ENCODE measurements around the gene ACIN1. TPM values are rescaled to one million over a fixed set of nuclear protein-coding genes. Genes with fewer than 3 reads are reported as not detected.

Gene ACIN1
- total RNA-seq, 2 experiments from 2014 or later: 132 to 139 TPM

DNA sequence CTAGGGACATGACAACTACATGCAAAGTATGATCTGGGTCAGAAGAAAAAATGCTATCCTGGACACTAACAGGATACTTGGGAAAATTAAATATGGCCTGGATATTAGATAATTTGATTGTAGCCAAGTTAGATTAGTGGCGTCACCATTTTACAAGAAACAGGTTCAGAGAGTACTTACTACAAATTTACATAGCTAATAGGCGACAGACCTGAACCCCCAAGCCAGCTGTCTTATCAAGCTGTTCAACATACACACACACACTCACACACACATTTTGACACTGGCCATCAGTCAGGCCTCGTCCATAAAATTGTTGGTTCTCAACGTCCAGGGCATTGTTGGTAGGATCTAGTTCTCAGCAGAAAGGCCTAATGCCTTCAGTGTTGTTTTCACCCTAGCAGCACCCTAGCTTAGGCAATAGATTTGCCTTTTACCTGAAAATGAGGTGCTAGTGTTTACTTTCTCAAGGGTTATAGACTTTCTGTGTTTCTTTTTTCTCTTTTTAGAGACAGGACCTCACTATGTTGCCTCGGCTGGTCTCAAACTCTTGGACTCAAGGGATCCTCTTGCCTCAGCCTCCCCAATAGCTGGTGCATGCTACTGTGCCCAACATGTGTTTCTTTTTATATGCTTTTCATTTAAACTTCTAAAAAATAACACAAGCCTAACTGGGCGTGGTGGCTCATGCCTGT is 81.7 kb downstream of the ACIN1 start:
- no peak overlapping the region for H3K4me3 Mint-ChIP-seq
- intact Hi-C loops (cut with micrococcal nuclease): no loop called here
- TF ChIP-seq, protein P1, sequence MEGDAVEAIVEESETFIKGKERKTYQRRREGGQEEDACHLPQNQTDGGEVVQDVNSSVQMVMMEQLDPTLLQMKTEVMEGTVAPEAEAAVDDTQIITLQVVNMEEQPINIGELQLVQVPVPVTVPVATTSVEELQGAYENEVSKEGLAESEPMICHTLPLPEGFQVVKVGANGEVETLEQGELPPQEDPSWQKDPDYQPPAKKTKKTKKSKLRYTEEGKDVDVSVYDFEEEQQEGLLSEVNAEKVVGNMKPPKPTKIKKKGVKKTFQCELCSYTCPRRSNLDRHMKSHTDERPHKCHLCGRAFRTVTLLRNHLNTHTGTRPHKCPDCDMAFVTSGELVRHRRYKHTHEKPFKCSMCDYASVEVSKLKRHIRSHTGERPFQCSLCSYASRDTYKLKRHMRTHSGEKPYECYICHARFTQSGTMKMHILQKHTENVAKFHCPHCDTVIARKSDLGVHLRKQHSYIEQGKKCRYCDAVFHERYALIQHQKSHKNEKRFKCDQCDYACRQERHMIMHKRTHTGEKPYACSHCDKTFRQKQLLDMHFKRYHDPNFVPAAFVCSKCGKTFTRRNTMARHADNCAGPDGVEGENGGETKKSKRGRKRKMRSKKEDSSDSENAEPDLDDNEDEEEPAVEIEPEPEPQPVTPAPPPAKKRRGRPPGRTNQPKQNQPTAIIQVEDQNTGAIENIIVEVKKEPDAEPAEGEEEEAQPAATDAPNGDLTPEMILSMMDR (IDR thresholded peaks at IDR 0.05): no peak
- DNase-seq (no peak), ATAC-seq (no peak)
- H3K9me3 Mint-ChIP-seq: no peaks in the 10 kb centered on the region
- peaks cover 18% of the 10 kb centered on the region for H3K4me1 Mint-ChIP-seq (ENCODE audit: low read depth)
- H3K36me3 Mint-ChIP-seq (ENCODE audit: low read depth): no peaks in the 10 kb centered on the region
- ChIA-PET CTCF (interaction anchor here (0.9 to 4.5 kb wide), 8 partner anchors 9 to 56 kb away, joined by 3 to 21 read pairs (median 4); partner anchors contain the start of gene CDH24), POLR2A (interaction anchor here (1.4 to 1.6 kb wide), 2 partner anchors 8 to 12 kb away, joined by 3 to 4 read pairs; no protein-coding TSS in a partner anchor)
- no peak overlapping the region for H3K27ac Mint-ChIP-seq
- no peaks in the 10 kb centered on the region for H3K27me3 Mint-ChIP-seq

DNA sequence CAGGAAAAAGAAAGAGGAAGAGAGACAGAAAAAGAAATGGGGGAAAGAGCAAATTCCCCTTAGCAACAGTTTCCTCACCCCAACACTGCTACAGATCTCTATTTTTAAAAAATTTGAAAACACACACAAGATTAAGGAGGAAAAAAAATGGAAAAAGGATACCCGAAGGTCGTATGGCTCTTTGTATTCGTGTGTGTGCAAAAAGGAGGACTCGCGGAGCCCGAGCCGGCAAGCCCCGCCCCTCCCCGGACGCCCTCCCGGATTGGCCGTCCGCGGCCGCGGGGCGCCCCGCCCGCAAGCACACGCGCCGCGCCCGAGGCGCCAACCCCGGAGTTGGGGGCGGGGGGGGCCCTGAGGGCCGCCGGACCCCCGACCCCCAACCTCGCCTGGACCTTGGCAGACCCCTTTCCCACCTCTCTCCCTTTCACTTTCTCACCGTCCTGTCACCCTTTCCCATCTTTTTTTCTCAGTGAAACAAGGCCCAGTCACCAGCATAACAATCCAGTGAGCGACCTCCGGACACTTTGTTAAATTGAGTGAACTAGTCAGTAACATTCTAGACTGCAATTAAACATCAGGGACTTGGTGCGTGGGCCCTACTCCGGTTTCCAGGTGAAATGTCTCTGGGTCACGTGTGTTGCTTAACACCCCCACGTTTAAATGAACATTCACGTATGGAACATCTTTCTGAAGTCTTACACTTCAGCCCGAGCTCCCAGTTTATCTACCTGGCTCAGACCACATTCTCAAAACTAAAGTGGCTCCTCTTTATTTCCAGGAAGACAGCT is 84.8 kb downstream of the ACIN1 start, which contains the start of gene C14orf93:
Gene C14orf93 (minus strand): TSS at position 205 of the 788 bp plus-strand sequence. CDS start 11,120 bp downstream, outside the sequence.
- Mint-ChIP-seq H3K27ac (peak within 1 kb of the TSS; percentile 93), H3K4me1 (ENCODE audit: low read depth) (peaks cover 31% of the 10 kb centered on the region), H3K36me3 (ENCODE audit: low read depth) (no peaks in the 10 kb centered on the region), H3K27me3 (no peaks in the 10 kb centered on the region), H3K9me3 (no peaks in the 10 kb centered on the region), H3K4me3 (peak within 1 kb of the TSS; percentile 85)
- peak; percentile 46 for ATAC-seq
- POLR2A ChIA-PET: interaction anchor here (1.2 kb wide), 1 partner anchor 10 kb away, joined by 3 read pairs; no protein-coding TSS in a partner anchor
- intact Hi-C loops (cut with micrococcal nuclease): loop anchor here (5.0 kb wide), 1 partner anchor 47 kb away; the partner anchor contains the start of gene CDH24
- CTCF ChIA-PET: interaction anchor here (0.9 to 3.2 kb wide), 5 partner anchors 9 to 48 kb away, joined by 3 to 20 read pairs (median 5); partner anchors contain the start of gene CDH24
- DNase-seq: peak; percentile 89
- TF ChIP-seq, protein P1 (IDR thresholded peaks at IDR 0.05): no peak

DNA sequence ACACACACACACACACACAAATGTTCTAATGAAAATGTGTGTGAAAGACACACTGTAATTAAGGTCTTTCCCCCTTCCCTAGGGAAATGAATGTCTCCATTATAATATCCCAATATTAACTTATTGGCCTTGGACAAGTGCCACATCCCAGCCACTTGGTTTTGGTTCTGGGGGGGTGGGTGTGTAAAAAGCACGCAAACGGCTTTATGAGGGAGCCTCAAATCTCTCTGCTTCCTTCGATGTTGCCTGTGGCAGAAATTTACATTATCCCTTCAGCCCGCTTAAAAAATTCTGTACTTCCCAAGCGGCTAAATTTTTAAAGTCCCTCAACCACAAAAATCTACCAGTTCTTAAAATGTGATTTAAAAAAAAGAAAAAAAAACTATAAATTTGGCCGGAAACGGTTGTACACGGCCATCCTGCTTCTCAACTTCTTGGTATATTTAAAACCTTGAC is 85.4 kb downstream of the ACIN1 start:
- H3K27ac Mint-ChIP-seq: peak overlapping the region; percentile 92
- peaks cover 34% of the 10 kb centered on the region for H3K4me1 Mint-ChIP-seq (ENCODE audit: low read depth)
- H3K4me3 Mint-ChIP-seq: peak overlapping the region; percentile 85
- H3K36me3 Mint-ChIP-seq (ENCODE audit: low read depth): no peaks in the 10 kb centered on the region
- intact Hi-C loops (cut with micrococcal nuclease): loop anchor here (5.0 kb wide), 1 partner anchor 48 kb away; the partner anchor contains the start of gene CDH24
- no peaks in the 10 kb centered on the region for H3K27me3 Mint-ChIP-seq
- no peaks in the 10 kb centered on the region for H3K9me3 Mint-ChIP-seq
- POLR2A ChIA-PET: interaction anchor here (1.1 to 1.5 kb wide), 2 partner anchors 7 to 14 kb away, joined by 3 to 6 read pairs; no protein-coding TSS in a partner anchor
- CTCF ChIA-PET: interaction anchor here (1.1 to 4.1 kb wide), 5 partner anchors 7 to 49 kb away, joined by 3 to 65 read pairs (median 46); partner anchors contain the start of gene CDH24
- no peak for DNase-seq
- TF ChIP-seq, protein P1 (IDR thresholded peaks at IDR 0.05): no peak
- ATAC-seq: no peak

DNA sequence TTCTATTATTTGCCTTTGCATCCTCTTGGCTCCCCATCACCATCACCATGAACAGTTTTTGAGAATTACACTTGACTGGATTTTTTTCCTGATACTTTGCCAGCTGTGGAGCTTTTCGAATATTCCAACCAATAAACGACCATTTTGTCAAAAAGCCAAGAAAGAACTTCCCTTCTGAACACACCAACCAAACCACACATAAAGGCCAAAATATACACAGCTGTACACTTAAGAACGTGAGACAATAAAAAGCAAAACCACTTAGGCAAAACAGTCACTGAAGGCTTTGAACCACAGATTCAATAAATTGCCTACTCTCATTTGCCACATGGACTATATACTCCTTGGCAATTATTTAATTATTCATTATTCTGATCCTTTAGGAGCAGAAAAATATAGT is 86.1 kb downstream of the ACIN1 start:
- Mint-ChIP-seq H3K27ac (peak overlapping the region; percentile 92), H3K9me3 (no peaks in the 10 kb centered on the region), H3K4me3 (peak overlapping the region; percentile 85), H3K27me3 (no peaks in the 10 kb centered on the region), H3K4me1 (ENCODE audit: low read depth) (peaks cover 34% of the 10 kb centered on the region), H3K36me3 (ENCODE audit: low read depth) (no peaks in the 10 kb centered on the region)
- TF ChIP-seq, protein P1 (IDR thresholded peaks at IDR 0.05): no peak
- POLR2A ChIA-PET: interaction anchor here (0.6 to 2.8 kb wide), 6 partner anchors 8 to 424 kb away, joined by 3 to 27 read pairs (median 4); no protein-coding TSS in a partner anchor
- CTCF ChIA-PET: interaction anchor here (1.1 to 4.1 kb wide), 6 partner anchors 8 to 50 kb away, joined by 3 to 65 read pairs (median 41); partner anchors contain the start of genes AJUBA and CDH24
- no peak for DNase-seq
- intact Hi-C loops (cut with micrococcal nuclease): loop anchor here (5.0 kb wide), 1 partner anchor 48 kb away; the partner anchor contains the start of gene CDH24
- no peak for ATAC-seq

Other genes with a start within 250 kb of the ACIN1 start
- gene LRP10, start 223.4 kb downstream of the ACIN1 start, total RNA-seq: 10 to 100 TPM; 18.7 to 21.0 TPM
- gene REM2, start 211.9 kb downstream of the ACIN1 start, total RNA-seq: under 1 TPM; 0.20 to 0.27 TPM
- 10 to 100 TPM; 46.9 to 55.2 TPM for gene RBM23, start 176.0 kb downstream of the ACIN1 start, total RNA-seq
- 100 to 1,000 TPM; 107 to 116 TPM for gene PRMT5, start 165.8 kb downstream of the ACIN1 start, total RNA-seq
- 10 to 100 TPM; 80.3 to 82.2 TPM for gene HAUS4, start 138.0 kb downstream of the ACIN1 start, total RNA-seq
- gene AJUBA, start 112.6 kb downstream of the ACIN1 start, total RNA-seq: 1 to 10 TPM; 2.3 to 2.6 TPM
- gene C14orf93, start 85.0 kb downstream of the ACIN1 start, total RNA-seq: 10 to 100 TPM; 13.2 to 13.5 TPM
- 100 to 1,000 TPM; 119 to 120 TPM for gene PSMB5, start 60.2 kb downstream of the ACIN1 start, total RNA-seq
- not detected for gene PSMB11, start 52.9 kb downstream of the ACIN1 start, total RNA-seq
- under 1 TPM; 0.69 to 0.72 TPM for gene CDH24, start 37.6 kb downstream of the ACIN1 start, total RNA-seq
- gene C14orf119, start 369 bp upstream of the ACIN1 start, total RNA-seq: 10 to 100 TPM; 49.2 to 51.1 TPM
- gene CIROP, start 9.9 kb upstream of the ACIN1 start, total RNA-seq: not detected
- under 1 TPM; 0.27 to 0.34 TPM for gene CEBPE, start 24.1 kb upstream of the ACIN1 start, total RNA-seq
- gene SLC7A8, start 88.5 kb upstream of the ACIN1 start, total RNA-seq: 1 to 10 TPM; 1.5 to 1.9 TPM
- gene RNF212B, start 142.8 kb upstream of the ACIN1 start, total RNA-seq: not detected
- 10 to 100 TPM; 10.9 to 11.8 TPM for gene HOMEZ, start 191.0 kb upstream of the ACIN1 start, total RNA-seq
- 10 to 100 TPM; 43.9 to 47.9 TPM for gene PPP1R3E, start 207.7 kb upstream of the ACIN1 start, total RNA-seq
- gene BCL2L2, start 211.7 kb upstream of the ACIN1 start, total RNA-seq: 1 to 10 TPM; 1.1 to 1.3 TPM
- gene PABPN1, start 226.3 kb upstream of the ACIN1 start, total RNA-seq: 100 to 1,000 TPM; 258 to 260 TPM

Measured in activated CD8-positive, alpha-beta T cell treated with anti-CD3 and anti-CD28 coated beads for 36 hours (primary cell).